NK-92 treated with Interleukin-12 subunit alpha and Interleukin-12 subunit beta, amount 100 ng/mL, for 24 hours (cell line): ENCODE measurements around the gene PLK4.
"Not testable (repeated sequence)": the region's sequence is repeated elsewhere in the genome, so short reads cannot be mapped to it uniquely, and the experiment has no call there.

Source experiments
- DNase-seq: peaks from one replicate; lab custom pipeline; 2025; lab: John Stamatoyannopoulos, UW

PLK4 gene

GRCh38 chr4:127916512-127916911 lies 35.8 kb downstream of the PLK4 start:
- no peak for DNase-seq

GRCh38 chr4:127917151-127917550 lies 36.5 kb downstream of the PLK4 start:
- no peak for DNase-seq

- no peak for DNase-seq
Measured at GRCh38 chr4:127920521-127920920, 39.8 kb downstream of the PLK4 start.

- DNase-seq: no peak
Measured at GRCh38 chr4:127922226-127922625, 41.5 kb downstream of the PLK4 start.

GRCh38 chr4:127925720-127926119 lies 45.0 kb downstream of the PLK4 start:
- not testable (repeated sequence) for DNase-seq

- no peak for DNase-seq
Measured at GRCh38 chr4:127930175-127930574, 49.5 kb downstream of the PLK4 start.

GRCh38 chr4:127931836-127932235 lies 51.1 kb downstream of the PLK4 start:
- DNase-seq: not testable (repeated sequence)

GRCh38 chr4:127936974-127937373 lies 56.3 kb downstream of the PLK4 start:
- no peak for DNase-seq
